Esophagus muscularis mucosa (tissue), 4 donors: ENCODE results near the gene MEI4. TPM values are rescaled to one million over a fixed set of nuclear protein-coding genes. Genes with fewer than 3 reads are reported as not detected.

Experiments
- DNase-seq: peaks from one replicate; pipeline ENCODE4 v3.0.0-alpha.2; 2017; ENCODE audit errors: extremely low spot score
- H3K27ac ChIP-seq, 4 donors: fragments of 200-600 bp; sonication (generic); replicated peaks in 1 of 4; 1 replicate in 3 of 4; 2 replicates in 1 of 4; pipeline ENCODE4 v1.5.1; 2016 to 2019; ENCODE audit warnings: mild to moderate bottlenecking in 1 of 4
- H3K27me3 ChIP-seq, 4 donors: fragments of 200-600 bp; sonication (generic); one replicate each; pipeline versions ENCODE4 v1.5.1 to v1.6.0; 2016 to 2019
- H3K36me3 ChIP-seq, 4 donors: fragments of 200-600 bp; sonication (generic); one replicate each; pipeline ENCODE4 v1.5.1; 2016 to 2019
- H3K4me1 ChIP-seq, 4 donors: fragments of 200-600 bp; sonication (generic); one replicate each; pipeline ENCODE4 v1.5.1; 2016 to 2019
- H3K4me3 ChIP-seq, 4 donors: fragments of 200-600 bp; sonication (generic); 1 replicate in 2 of 4; 2 replicates in 2 of 4; pipeline ENCODE4 v1.5.1; 2016 to 2019; ENCODE audit warnings: mild to moderate bottlenecking in 4 of 4, moderate library complexity in 1 of 4
- H3K9me3 ChIP-seq, 4 donors: fragments of 200-600 bp; sonication (generic); 1 replicate in 3 of 4; 2 replicates in 1 of 4; pipeline ENCODE4 v1.5.1; 2016 to 2019
- EP300 ChIP-seq: sonication (generic); formaldehyde crosslinking; IDR thresholded peaks from one replicate; pipeline ENCODE4 v1.6.1; 2017; ENCODE audit warnings: antibody characterized with exemption
- POLR2A ChIP-seq: fragments of 450-650 bp; IDR thresholded peaks from one replicate; pipeline ENCODE4 v1.6.1; 2017; ENCODE audit warnings: antibody characterized with exemption, moderate library complexity, mild to moderate bottlenecking, low read depth
- POLR2AphosphoS5 ChIP-seq, 2 donors: sonication (generic); formaldehyde crosslinking; IDR thresholded peaks; one replicate each; pipeline ENCODE4 v1.6.1; 2017; ENCODE audit warnings: antibody characterized with exemption in 2 of 2
- WGBS: methylation state at CpG from one replicate; pipeline ENCODE4 v1.1.5; 2018; 5-methylcytosine and 5-hydroxymethylcytosine counted together
- intact Hi-C: fragments of 100-400 bp; cut with DNase I; formaldehyde crosslinking; loops from one replicate; pipeline ENCODE4 v1.15.1; 2023
- total RNA-seq, 4 donors: library from RNA; depleted of rRNA; stranded (reverse); fragments of >200 nt; gene quantifications; one replicate each; pipeline versions ENCODE4 v1.1.0 to v1.2.1, GENCODE V29; 2016
- TF ChIP-seq, protein P1 (sequence below), 3 experiments: fragments of 200-600 bp in 2 of 3; fragments of 450-650 bp in 1 of 3; sonication (generic) in 2 of 3; IDR thresholded peaks; one replicate each; pipeline ENCODE4 v1.5.1; 2017 to 2019; ENCODE audit warnings: antibody characterized with exemption in 3 of 3, mild to moderate bottlenecking in 2 of 3, moderate library complexity in 1 of 3

MEI4 gene
- total RNA-seq, 4 donors from 2014 or later, result 0.06 to 0.39 (median 0.17) TPM; not detected in 1

DNA sequence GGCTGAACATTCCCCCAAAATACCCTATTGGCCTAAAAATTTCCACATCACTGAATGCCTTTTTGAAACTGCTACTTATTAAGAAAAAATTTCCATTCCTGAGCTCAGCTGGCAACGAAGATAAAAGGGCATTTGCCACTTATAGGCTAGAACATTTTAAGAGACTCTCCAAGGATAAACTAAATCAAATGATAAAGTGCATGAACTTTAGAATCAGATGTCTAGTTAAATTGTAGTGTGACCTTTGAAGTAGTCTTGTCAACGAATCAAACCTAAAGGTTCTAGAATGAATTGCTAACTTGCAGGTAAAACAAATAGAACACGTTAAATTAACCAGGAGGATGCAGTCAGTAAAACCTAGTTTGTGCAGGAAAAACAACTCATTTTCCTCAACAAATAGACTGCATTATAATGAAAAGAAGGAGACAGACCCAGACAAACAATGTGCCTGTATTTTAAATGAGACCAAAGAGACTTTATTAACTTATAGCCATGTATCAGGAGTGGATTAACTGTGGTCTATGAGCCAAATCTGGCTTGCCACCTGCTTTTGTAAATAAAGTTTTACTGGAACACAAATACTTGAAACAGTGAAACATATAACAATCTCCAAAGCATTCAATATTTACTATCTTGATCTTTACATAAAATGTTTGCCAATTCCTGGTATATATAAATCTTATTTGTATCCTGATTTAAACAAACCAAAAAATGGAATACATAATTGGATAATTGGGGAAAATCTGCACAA lies 184.4 kb downstream of the MEI4 start:
- H3K27me3 ChIP-seq, result no peaks in the 10 kb centered on the region
- H3K4me3 ChIP-seq, result no peak overlapping the region
- DNase-seq, result no peak
- H3K4me1 ChIP-seq, result no peaks in the 10 kb centered on the region
- TF ChIP-seq EP300 (no peak), POLR2A (no peak), POLR2AphosphoS5 (IDR thresholded peaks at IDR 0.05) (no peak)
- TF ChIP-seq, protein P1, sequence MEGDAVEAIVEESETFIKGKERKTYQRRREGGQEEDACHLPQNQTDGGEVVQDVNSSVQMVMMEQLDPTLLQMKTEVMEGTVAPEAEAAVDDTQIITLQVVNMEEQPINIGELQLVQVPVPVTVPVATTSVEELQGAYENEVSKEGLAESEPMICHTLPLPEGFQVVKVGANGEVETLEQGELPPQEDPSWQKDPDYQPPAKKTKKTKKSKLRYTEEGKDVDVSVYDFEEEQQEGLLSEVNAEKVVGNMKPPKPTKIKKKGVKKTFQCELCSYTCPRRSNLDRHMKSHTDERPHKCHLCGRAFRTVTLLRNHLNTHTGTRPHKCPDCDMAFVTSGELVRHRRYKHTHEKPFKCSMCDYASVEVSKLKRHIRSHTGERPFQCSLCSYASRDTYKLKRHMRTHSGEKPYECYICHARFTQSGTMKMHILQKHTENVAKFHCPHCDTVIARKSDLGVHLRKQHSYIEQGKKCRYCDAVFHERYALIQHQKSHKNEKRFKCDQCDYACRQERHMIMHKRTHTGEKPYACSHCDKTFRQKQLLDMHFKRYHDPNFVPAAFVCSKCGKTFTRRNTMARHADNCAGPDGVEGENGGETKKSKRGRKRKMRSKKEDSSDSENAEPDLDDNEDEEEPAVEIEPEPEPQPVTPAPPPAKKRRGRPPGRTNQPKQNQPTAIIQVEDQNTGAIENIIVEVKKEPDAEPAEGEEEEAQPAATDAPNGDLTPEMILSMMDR (IDR thresholded peaks at IDR 0.05), result no peak
- no peaks in the 10 kb centered on the region for H3K36me3 ChIP-seq
- WGBS, result 58% methylated on average over 3 of the region's 3 CpGs
- H3K27ac ChIP-seq, result no peak overlapping the region
- H3K9me3 ChIP-seq, result no peaks in the 10 kb centered on the region
- intact Hi-C loops, result no loop called here

DNA sequence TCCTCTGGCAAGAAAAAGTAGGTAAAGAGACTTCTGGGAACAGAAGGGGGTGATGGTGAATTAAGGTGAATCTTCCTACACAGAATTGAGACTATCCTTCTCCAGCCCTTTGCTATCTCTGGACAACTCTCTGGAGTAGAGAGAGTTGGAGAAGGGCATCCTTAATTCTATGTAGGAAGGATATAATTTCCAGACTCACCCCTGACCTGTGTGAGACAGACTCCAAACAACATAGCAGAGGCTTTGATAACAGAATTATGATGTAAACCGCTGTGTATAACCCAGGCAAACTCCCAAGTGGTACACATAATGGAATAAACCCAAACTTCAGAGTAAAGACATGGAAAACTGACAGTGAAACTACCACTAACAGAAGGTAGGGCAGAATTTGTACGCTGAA lies 186.5 kb downstream of the MEI4 start:
- H3K27me3 ChIP-seq, result no peaks in the 10 kb centered on the region
- H3K9me3 ChIP-seq, result no peaks in the 10 kb centered on the region
- H3K4me1 ChIP-seq, result no peaks in the 10 kb centered on the region
- H3K36me3 ChIP-seq, result no peaks in the 10 kb centered on the region
- intact Hi-C loops, result no loop called here
- H3K4me3 ChIP-seq, result no peak overlapping the region
- WGBS, result 83% methylated on average over 2 of the region's 2 CpGs
- TF ChIP-seq, protein P1 (IDR thresholded peaks at IDR 0.05), result no peak
- TF ChIP-seq POLR2A (no peak), POLR2AphosphoS5 (IDR thresholded peaks at IDR 0.05) (no peak), EP300 (no peak)
- no peak for DNase-seq
- H3K27ac ChIP-seq, result no peak overlapping the region

DNA sequence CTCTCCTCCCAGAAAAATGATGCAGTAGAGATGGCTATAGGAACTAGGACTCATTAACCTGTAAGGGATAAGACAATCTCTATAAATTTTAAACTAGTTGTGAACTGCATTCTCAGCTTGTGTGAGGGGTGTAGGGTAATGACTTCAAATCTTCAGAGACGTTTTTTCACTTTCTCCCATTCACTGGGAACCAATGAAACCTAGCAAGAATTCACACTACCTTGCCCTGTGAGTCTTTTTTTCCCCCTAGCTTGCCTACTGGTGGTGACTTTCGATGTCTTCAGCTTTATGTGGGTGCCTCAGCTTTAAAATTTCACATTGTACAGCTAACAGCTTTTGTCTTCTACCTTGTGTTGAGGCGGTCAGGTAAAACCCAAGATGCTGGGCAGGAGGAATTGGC lies 192.0 kb downstream of the MEI4 start:
- no peak for TF ChIP-seq EP300
- TF ChIP-seq, protein P1 (IDR thresholded peaks at IDR 0.05), result no peak
- no peak for TF ChIP-seq POLR2A
- Histone ChIP-seq H3K4me1 (no peaks in the 10 kb centered on the region), H3K27me3 (no peaks in the 10 kb centered on the region), H3K36me3 (no peaks in the 10 kb centered on the region), H3K27ac (no peak overlapping the region), H3K9me3 (no peaks in the 10 kb centered on the region), H3K4me3 (no peak overlapping the region)
- WGBS, result 73% methylated on average over 3 of the region's 3 CpGs
- no peak for DNase-seq
- intact Hi-C loops, result no loop called here

DNA sequence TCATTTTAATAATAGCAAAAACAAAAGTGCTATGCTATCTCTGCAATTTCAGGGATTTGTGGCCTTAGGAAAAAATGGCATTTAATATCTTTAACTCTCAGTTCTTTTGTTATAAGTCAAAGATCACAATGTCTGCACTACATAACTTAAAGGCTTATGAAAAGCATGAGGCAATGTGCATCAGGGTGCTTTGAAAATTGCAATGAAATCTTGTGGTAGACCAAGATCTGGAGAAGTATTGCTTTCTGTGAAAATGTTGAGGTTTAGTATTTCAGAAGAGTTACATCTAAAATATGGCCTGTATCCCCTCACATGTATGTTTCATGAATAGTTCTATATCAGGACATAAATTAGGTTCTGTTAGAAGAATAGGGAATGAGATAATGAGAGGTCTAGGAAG lies 200.6 kb downstream of the MEI4 start:
- TF ChIP-seq POLR2A, result no peak
- TF ChIP-seq POLR2AphosphoS5 (IDR thresholded peaks at IDR 0.05), result no peak
- TF ChIP-seq, protein P1 (IDR thresholded peaks at IDR 0.05), result no peak
- TF ChIP-seq EP300, result no peak
- intact Hi-C loops, result no loop called here
- no peak overlapping the region for H3K27ac ChIP-seq

DNA sequence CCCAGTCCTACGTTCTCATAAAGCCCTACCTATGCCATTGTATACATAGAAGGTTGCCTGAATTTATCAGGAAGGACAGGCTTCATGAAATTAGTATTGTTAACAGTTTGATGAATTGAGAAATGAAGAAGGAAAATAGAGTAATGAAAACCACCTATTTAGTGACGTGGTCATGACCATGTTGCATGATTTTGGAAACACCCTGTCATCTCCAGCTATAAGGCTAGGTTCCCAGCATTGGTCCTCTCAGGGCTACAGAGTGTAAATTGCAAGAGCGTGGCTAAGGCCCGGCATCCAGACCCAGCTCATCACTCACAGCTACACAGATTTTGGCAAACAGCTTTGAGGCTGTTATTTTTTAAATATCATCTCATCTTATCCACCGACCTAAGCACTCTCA lies 203.6 kb downstream of the MEI4 start:
- Histone ChIP-seq H3K9me3 (no peaks in the 10 kb centered on the region), H3K4me3 (no peak overlapping the region), H3K4me1 (no peaks in the 10 kb centered on the region), H3K27ac (no peak overlapping the region), H3K36me3 (no peaks in the 10 kb centered on the region), H3K27me3 (no peaks in the 10 kb centered on the region)
- intact Hi-C loops, result no loop called here
- WGBS, result 74% methylated on average over 5 of the region's 5 CpGs
- no peak for TF ChIP-seq POLR2AphosphoS5 (IDR thresholded peaks at IDR 0.05)
- TF ChIP-seq EP300, result no peak
- TF ChIP-seq, protein P1 (IDR thresholded peaks at IDR 0.05), result no peak
- TF ChIP-seq POLR2A, result no peak
- no peak for DNase-seq

More for the DNA sequence above, 200.6 kb downstream of the MEI4 start:
- Histone ChIP-seq H3K36me3 (no peaks in the 10 kb centered on the region), H3K4me3 (no peak overlapping the region), H3K27me3 (no peaks in the 10 kb centered on the region), H3K4me1 (no peaks in the 10 kb centered on the region), H3K9me3 (no peaks in the 10 kb centered on the region)
- no peak for DNase-seq
